H1 (cell line): ENCODE measurements around the gene HYLS1. TPM values are rescaled to one million over a fixed set of nuclear protein-coding genes. Genes with fewer than 3 reads are reported as not detected.

ENCODE experiments used
- CTCF ChIA-PET: fragments of 300-600 bp; sonication (Branson Sonifier 250); formaldehyde crosslinking; loops from one replicate; lab custom pipeline; 2021; ENCODE audit not compliant: partially characterized antibody; lab: Charles Lee
- POLR2A ChIA-PET: fragments of 300-600 bp; sonication (Branson Sonifier 250); formaldehyde crosslinking; loops from one replicate; lab custom pipeline; 2021; ENCODE audit warnings: inconsistent platforms; ENCODE audit not compliant: partially characterized antibody; lab: Charles Lee
- DNase-seq, 2 experiments: peaks; one replicate each; pipeline versions ENCODE4 v3.0.0 to v3.0.0-alpha.2; 2010 to 2022; ENCODE audit warnings: low spot score in 2 of 2, low read depth in 1 of 2, mixed read lengths in 1 of 2
- FAIRE-seq: peaks from 2 replicates; lab custom pipeline; 2011; peaks lifted over from hg19 to GRCh38; lab: Jason Lieb, UNC
- H2AFZ ChIP-seq: 2 replicates; pipeline ENCODE4 v1.8.1; 2012; ENCODE audit warnings: low read length, inconsistent platforms
- H2AK5ac ChIP-seq: 2 replicates; pipeline ENCODE4 v1.6.1; 2013; ENCODE audit warnings: low read depth, low read length
- H2BK120ac ChIP-seq: replicated peaks from 2 replicates; pipeline ENCODE3; 2013; ENCODE audit warnings: low read depth, low read length, inconsistent platforms
- H2BK12ac ChIP-seq: 2 replicates; pipeline ENCODE4 v1.6.1; 2013; ENCODE audit warnings: low read depth, low read length
- H2BK15ac ChIP-seq: 2 replicates; pipeline ENCODE4 v1.6.1; 2013; ENCODE audit warnings: low read length
- H2BK20ac ChIP-seq: 2 replicates; pipeline ENCODE4 v1.6.1; 2013; ENCODE audit warnings: low read length
- H2BK5ac ChIP-seq: 2 replicates; pipeline ENCODE4 v1.6.1; 2013; ENCODE audit warnings: low read depth, low read length
- H3K14ac ChIP-seq: 2 replicates; pipeline ENCODE4 v1.6.1; 2013; ENCODE audit warnings: inconsistent platforms; ENCODE audit not compliant: insufficient read length
- H3K18ac ChIP-seq: 2 replicates; pipeline ENCODE4 v1.6.1; 2013; ENCODE audit warnings: low read length; ENCODE audit errors: extremely low read depth
- H3K23ac ChIP-seq: 2 replicates; pipeline ENCODE4 v1.6.1; 2013; ENCODE audit warnings: inconsistent platforms; ENCODE audit not compliant: insufficient read length
- H3K23me2 ChIP-seq: 2 replicates; pipeline ENCODE4 v1.6.1; 2013; ENCODE audit warnings: low read depth, low read length
- H3K27ac ChIP-seq: 2 replicates; pipeline ENCODE4 v1.6.1; 2011; ENCODE audit warnings: low read depth, low read length, inconsistent platforms
- H3K27me3 ChIP-seq, 4 experiments: replicated peaks in 1 of 4; 1 replicate in 1 of 4; 2 replicates in 3 of 4; pipeline versions ENCODE4 v1.6.1 to v1.8.1; 2011 to 2013; ENCODE audit warnings: low read length in 3 of 4, mild to moderate bottlenecking in 3 of 4, inconsistent platforms in 2 of 4, mixed read lengths in 2 of 4, moderate library complexity in 1 of 4; ENCODE audit not compliant: control insufficient read depth in 3 of 4, insufficient read depth in 3 of 4; ENCODE audit errors: extremely low read depth in 1 of 4
- H3K36me3 ChIP-seq, 4 experiments: 2 replicates each; pipeline versions ENCODE4 v1.6.1 to v1.8.1; 2011 to 2013; ENCODE audit warnings: mild to moderate bottlenecking in 4 of 4, low read length in 3 of 4, moderate library complexity in 2 of 4, control low read depth in 1 of 4, inconsistent platforms in 1 of 4; ENCODE audit not compliant: insufficient read depth in 4 of 4, control insufficient read depth in 2 of 4
- H3K4ac ChIP-seq: replicated peaks from 2 replicates; pipeline ENCODE3; 2013; ENCODE audit warnings: low read length, low read depth, mixed read lengths, inconsistent platforms; ENCODE audit not compliant: insufficient read length
- H3K4me1 ChIP-seq, 4 experiments: replicated peaks in 1 of 4; 1 replicate in 1 of 4; 2 replicates in 3 of 4; pipeline versions ENCODE4 v1.6.1 to v1.8.1; 2011 to 2013; ENCODE audit warnings: low read length in 3 of 4, inconsistent platforms in 2 of 4, mixed read lengths in 1 of 4; ENCODE audit not compliant: insufficient read depth in 4 of 4, control insufficient read depth in 3 of 4
- H3K4me2 ChIP-seq, 2 experiments: 2 replicates each; pipeline versions ENCODE4 v1.6.1 to v1.8.1; 2011 to 2013; ENCODE audit warnings: low read depth in 2 of 2, low read length in 2 of 2, control low read depth in 1 of 2, inconsistent platforms in 1 of 2, mild to moderate bottlenecking in 1 of 2; ENCODE audit not compliant: insufficient read depth in 1 of 2
- H3K4me3 ChIP-seq, 4 experiments: fragments of 200-600, 300-600 bp in 1 of 4; sonication (generic), shearing (Covaris generic), sonication (Bioruptor Twin) in 1 of 4; 2 replicates each; pipeline versions ENCODE4 v1.5.1 to v1.8.1; 2011 to 2016; ENCODE audit warnings: low read length in 4 of 4, low read depth in 3 of 4, control low read depth in 2 of 4, inconsistent platforms in 2 of 4, mild to moderate bottlenecking in 2 of 4, mixed read lengths in 1 of 4, moderate library complexity in 1 of 4; ENCODE audit not compliant: insufficient read depth in 2 of 4; ENCODE audit errors: extremely low read depth in 1 of 4
- H3K56ac ChIP-seq: replicated peaks from 2 replicates; pipeline ENCODE3; 2013; ENCODE audit warnings: low read depth, mild to moderate bottlenecking, mixed read lengths, low read length, inconsistent platforms; ENCODE audit not compliant: insufficient read length
- H3K79me1 ChIP-seq: 2 replicates; pipeline ENCODE4 v1.6.1; 2013; ENCODE audit warnings: low read depth, low read length, control low read depth
- H3K79me2 ChIP-seq, 2 experiments: 2 replicates each; pipeline versions ENCODE4 v1.6.1 to v1.8.1; 2012 to 2013; ENCODE audit warnings: low read length in 2 of 2, mild to moderate bottlenecking in 2 of 2, inconsistent platforms in 1 of 2; ENCODE audit not compliant: insufficient read depth in 2 of 2, control insufficient read depth in 1 of 2
- H3K9ac ChIP-seq, 4 experiments: replicated peaks in 1 of 4; 1 replicate in 1 of 4; 2 replicates in 3 of 4; pipeline versions ENCODE4 v1.6.1 to v1.8.1; 2011 to 2013; ENCODE audit warnings: low read depth in 3 of 4, low read length in 3 of 4, control low read depth in 2 of 4, mild to moderate bottlenecking in 2 of 4, moderate library complexity in 2 of 4, inconsistent platforms in 1 of 4; ENCODE audit errors: extremely low read depth in 1 of 4
- H3K9me3 ChIP-seq, 2 experiments: 2 replicates each; pipeline versions ENCODE4 v1.6.1 to v1.8.1; 2012 to 2013; ENCODE audit warnings: mild to moderate bottlenecking in 2 of 2, moderate library complexity in 2 of 2, control low read depth in 1 of 2, inconsistent platforms in 1 of 2, low read depth in 1 of 2, low read length in 1 of 2, mixed read lengths in 1 of 2; ENCODE audit not compliant: insufficient read depth in 2 of 2
- H4K20me1 ChIP-seq, 2 experiments: replicated peaks in 1 of 2; 2 replicates each; pipeline versions ENCODE3 to v1.8.1; 2011 to 2013; ENCODE audit warnings: inconsistent platforms in 2 of 2, low read length in 2 of 2, mild to moderate bottlenecking in 1 of 2; ENCODE audit not compliant: insufficient read depth in 2 of 2, control insufficient read depth in 1 of 2
- H4K5ac ChIP-seq: 2 replicates; pipeline ENCODE4 v1.6.1; 2013; ENCODE audit warnings: low read length, low read depth, mixed read lengths, inconsistent platforms; ENCODE audit not compliant: insufficient read length
- H4K8ac ChIP-seq: 2 replicates; pipeline ENCODE4 v1.8.0; 2013; ENCODE audit warnings: mild to moderate bottlenecking, moderate library complexity, low read length, inconsistent platforms; ENCODE audit not compliant: insufficient read depth; ENCODE audit errors: extremely low read depth
- H4K91ac ChIP-seq: replicated peaks from 2 replicates; pipeline ENCODE3; 2013; ENCODE audit warnings: low read length, mixed read lengths, inconsistent platforms; ENCODE audit not compliant: insufficient read length
- CREB1 ChIP-seq: IDR thresholded peaks from 2 replicates; pipeline ENCODE4 v1.6.1; 2012; ENCODE audit warnings: inconsistent platforms
- CTBP2 ChIP-seq: IDR thresholded peaks from 2 replicates; pipeline ENCODE4 v1.7.0; 2011; ENCODE audit warnings: borderline replicate concordance, mild to moderate bottlenecking, moderate library complexity, mixed read lengths, low read length; ENCODE audit not compliant: insufficient read depth, insufficient read length
- EP300 ChIP-seq, 2 experiments: IDR thresholded peaks; 1 replicate in 1 of 2; 2 replicates in 1 of 2; pipeline ENCODE4 v1.6.1; 2011 to 2012; ENCODE audit warnings: low read depth in 2 of 2, low read length in 2 of 2, mild to moderate bottlenecking in 2 of 2, borderline replicate concordance in 1 of 2, inconsistent platforms in 1 of 2, moderate library complexity in 1 of 2
- SRF ChIP-seq: IDR thresholded peaks from 2 replicates; pipeline ENCODE4 v1.6.1; 2011; ENCODE audit warnings: mild to moderate bottlenecking, low read depth, low read length, moderate library complexity
- TBP ChIP-seq: IDR thresholded peaks from 2 replicates; pipeline ENCODE4 v1.6.1; 2011; ENCODE audit warnings: low read depth, low read length, improper control_type of control experiment
- WGBS, 2 experiments: shearing (Covaris generic) in 1 of 2; methylation state at CpG; one replicate each; pipeline versions ENCODE4 v1.1.6 to v1.1.7; 2013 to 2015; ENCODE audit warnings: low lambda C conversion rate in 2 of 2, mixed read lengths in 2 of 2, inconsistent platforms in 1 of 2, low coverage in 1 of 2, missing lambda C conversion rate in 1 of 2; ENCODE audit not compliant: insufficient replicate concordance in 2 of 2, insufficient coverage in 1 of 2, insufficient read length in 1 of 2; ENCODE audit errors: extremely low coverage in 1 of 2, missing lambda C conversion rate in 1 of 2; 5-methylcytosine and 5-hydroxymethylcytosine counted together
- polyA plus RNA-seq, 7 experiments: library from polyadenylated mRNA; depleted of rRNA in 3 of 7; stranded (reverse) in 5 of 7; unstranded in 2 of 7; fragments of >200 nt in 5 of 7; fragments of 200-250 nt in 2 of 7; gene quantifications; 1 replicate in 5 of 7; 2 replicates in 1 of 7; 4 replicates in 1 of 7; pipeline versions ENCODE4 v1.2.1 to v1.2.3, GENCODE V29; 2011 to 2013; ENCODE audit warnings: missing spikeins in 2 of 7, mixed read lengths in 2 of 7
- total RNA-seq: library from RNA; stranded (reverse); fragmentation: NEBNext Ultra II Directional; extraction: Animal tissue kit (Norgen Biotek cat#: 25700); gene quantifications from 2 replicates; pipeline ENCODE4 v1.2.1, GENCODE V29; 2021
- TF ChIP-seq, protein P1 (sequence below): IDR thresholded peaks from 2 replicates; pipeline ENCODE4 v1.6.1; 2012; ENCODE audit warnings: low read length, inconsistent platforms
- TF ChIP-seq, protein P2 (sequence below), 3 experiments: IDR thresholded peaks; 1 replicate in 2 of 3; 2 replicates in 1 of 3; pipeline versions ENCODE4 v1.5.1 to v1.6.1; 2011; ENCODE audit warnings: low read length in 3 of 3, mild to moderate bottlenecking in 3 of 3, inconsistent platforms in 2 of 3, low read depth in 1 of 3, moderate library complexity in 1 of 3; ENCODE audit not compliant: insufficient read depth in 1 of 3; ENCODE audit errors: control extremely low read depth in 1 of 3

Gene HYLS1
- total and polyA plus RNA-seq, 2 of the 8 experiments (the other 6 are each of a cell fraction or from before 2014, with no cell fraction given): 5.1 to 11.6 TPM

GRCh38 chr11:125873881-125874555, 13.4 kb upstream of the HYLS1 start:
- CTCF ChIA-PET: interaction anchor here (0.7 to 1.5 kb wide), 5 partner anchors 148 to 246 kb away, joined by 3 to 6 read pairs (median 3); no protein-coding TSS in a partner anchor
- FAIRE-seq: peak; percentile 75
- H3K4me2 ChIP-seq: peak overlapping the region in 1 of 2 experiments; percentile 6; a peak in 1 of 4 replicates
- TF ChIP-seq CREB1 (no peak), EP300 (IDR thresholded peaks at IDR 0.05; ENCODE audit: borderline replicate concordance in 1 of 2, low read depth in 2 of 2, low read length in 2 of 2) (no peak), CTBP2 (no peak), TBP (no peak), SRF (no peak)
- TF ChIP-seq, protein P1, sequence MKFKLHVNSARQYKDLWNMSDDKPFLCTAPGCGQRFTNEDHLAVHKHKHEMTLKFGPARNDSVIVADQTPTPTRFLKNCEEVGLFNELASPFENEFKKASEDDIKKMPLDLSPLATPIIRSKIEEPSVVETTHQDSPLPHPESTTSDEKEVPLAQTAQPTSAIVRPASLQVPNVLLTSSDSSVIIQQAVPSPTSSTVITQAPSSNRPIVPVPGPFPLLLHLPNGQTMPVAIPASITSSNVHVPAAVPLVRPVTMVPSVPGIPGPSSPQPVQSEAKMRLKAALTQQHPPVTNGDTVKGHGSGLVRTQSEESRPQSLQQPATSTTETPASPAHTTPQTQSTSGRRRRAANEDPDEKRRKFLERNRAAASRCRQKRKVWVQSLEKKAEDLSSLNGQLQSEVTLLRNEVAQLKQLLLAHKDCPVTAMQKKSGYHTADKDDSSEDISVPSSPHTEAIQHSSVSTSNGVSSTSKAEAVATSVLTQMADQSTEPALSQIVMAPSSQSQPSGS: no peak
- TF ChIP-seq, protein P2, sequence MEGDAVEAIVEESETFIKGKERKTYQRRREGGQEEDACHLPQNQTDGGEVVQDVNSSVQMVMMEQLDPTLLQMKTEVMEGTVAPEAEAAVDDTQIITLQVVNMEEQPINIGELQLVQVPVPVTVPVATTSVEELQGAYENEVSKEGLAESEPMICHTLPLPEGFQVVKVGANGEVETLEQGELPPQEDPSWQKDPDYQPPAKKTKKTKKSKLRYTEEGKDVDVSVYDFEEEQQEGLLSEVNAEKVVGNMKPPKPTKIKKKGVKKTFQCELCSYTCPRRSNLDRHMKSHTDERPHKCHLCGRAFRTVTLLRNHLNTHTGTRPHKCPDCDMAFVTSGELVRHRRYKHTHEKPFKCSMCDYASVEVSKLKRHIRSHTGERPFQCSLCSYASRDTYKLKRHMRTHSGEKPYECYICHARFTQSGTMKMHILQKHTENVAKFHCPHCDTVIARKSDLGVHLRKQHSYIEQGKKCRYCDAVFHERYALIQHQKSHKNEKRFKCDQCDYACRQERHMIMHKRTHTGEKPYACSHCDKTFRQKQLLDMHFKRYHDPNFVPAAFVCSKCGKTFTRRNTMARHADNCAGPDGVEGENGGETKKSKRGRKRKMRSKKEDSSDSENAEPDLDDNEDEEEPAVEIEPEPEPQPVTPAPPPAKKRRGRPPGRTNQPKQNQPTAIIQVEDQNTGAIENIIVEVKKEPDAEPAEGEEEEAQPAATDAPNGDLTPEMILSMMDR (IDR thresholded peaks at IDR 0.05; ENCODE audit: control extremely low read depth in 1 of 3, insufficient read depth in 1 of 3, low read depth in 1 of 3, low read length in 3 of 3): no peak

More at GRCh38 chr11:125873881-125874555, 13.4 kb upstream of the HYLS1 start:
- Histone ChIP-seq H2BK5ac (no peak overlapping the region), H3K23me2 (0 out of 2 replicates have a peak, but pooled peaks cover 2% of the 10 kb centered on the region), H2BK120ac (no peak overlapping the region), H3K23ac (no peak overlapping the region), H2AFZ (peak overlapping the region; percentile 6; the same call in 1 of the 2 replicates), H3K27me3 (no peaks in the 10 kb centered on the region), H3K79me1 (no peaks in the 10 kb centered on the region), H2BK20ac (no peak overlapping the region), H3K27ac (no peak overlapping the region), H4K20me1 (no peaks in the 10 kb centered on the region), H3K4me1 (no peaks in the 10 kb centered on the region; a peak in 1 of 7 replicates), H4K8ac (no peak overlapping the region), H3K79me2 (no peaks in the 10 kb centered on the region), H3K4me3 (no peak overlapping the region), H4K91ac (no peak overlapping the region), H3K36me3 (no peaks in the 10 kb centered on the region), H2BK12ac (no peak overlapping the region), H3K56ac (no peak overlapping the region), H3K9ac (no peak overlapping the region), H4K5ac (no peak overlapping the region), H3K4ac (no peak overlapping the region), H3K14ac (no peak overlapping the region), H3K9me3 (no peaks in the 10 kb centered on the region; a peak in 1 of 4 replicates), H2AK5ac (no peak overlapping the region), H2BK15ac (no peak overlapping the region), H3K18ac (no peak overlapping the region)
- WGBS, 2 experiments: 93% methylated on average over 19 of the region's 20 CpGs; no CpG with 5 or more reads in 1 of the 2 experiments
- POLR2A ChIA-PET: no interaction called here
- DNase-seq: no peak
